HCT116 (cell line): Measurements from ENCODE around the gene AFAP1L2. TPM values are rescaled to one million over a fixed set of nuclear protein-coding genes. Genes with fewer than 3 reads are reported as not detected.

Experiments
- ATAC-seq: fragments of 200-7000 bp; cut with Tn5 transposase; 2 replicates; pipeline ENCODE4 v1.9.1; 2020; ENCODE audit warnings: mild to moderate bottlenecking, moderate library complexity
- BruUV-seq: library from RNA; stranded (reverse); fragments of 400-500 nt; replicated peaks from 2 replicates; lab custom pipeline; 2021; lab: Mats Ljungman, UMichigan
- CTCF ChIA-PET: fragments of 300-600 bp; sonication (Branson Sonifier 250); formaldehyde crosslinking; loops from one replicate; lab custom pipeline; 2021; ENCODE audit warnings: antibody characterized with exemption; lab: Charles Lee
- POLR2A ChIA-PET: fragments of 300-600, 350-600 bp; sonication (Branson Sonifier 250); formaldehyde crosslinking; loops from one replicate; lab custom pipeline; 2021; ENCODE audit warnings: antibody characterized with exemption; lab: Charles Lee
- RAD21 ChIA-PET, 2 experiments: fragments of 300-600 bp; sonication (Branson Sonifier 250); formaldehyde crosslinking; loops; one replicate each; lab custom pipeline; 2023; ENCODE audit warnings: low total read pairs in 2 of 2; ENCODE audit not compliant: uncharacterized antibody in 2 of 2, unreplicated experiment in 2 of 2, low non-redundant PET in 1 of 2; lab: Charles Lee
- DNase-seq: peaks from one replicate; pipeline ENCODE4 v3.0.0-alpha.2; 2010; ENCODE audit warnings: low read depth, low spot score
- H2AFZ ChIP-seq: fragments of 200-600 bp; shearing (Covaris generic), sonication (generic); 2 replicates; pipeline ENCODE4 v1.6.1; 2017; ENCODE audit warnings: low read depth, mixed run types, mixed read lengths, antibody characterized with exemption, low read length; ENCODE audit not compliant: poor library complexity, severe bottlenecking
- H3K27ac ChIP-seq: 2 replicates; pipeline ENCODE4 v1.5.1; 2012; ENCODE audit warnings: low read depth, low read length
- H3K27me3 ChIP-seq: fragments of 200-600 bp; sonication (generic); 2 replicates; pipeline ENCODE4 v1.6.1; 2016; ENCODE audit warnings: mixed run types, low read length, mixed read lengths; ENCODE audit not compliant: insufficient read depth
- H3K36me3 ChIP-seq, 2 experiments: fragments of 200-500 bp in 1 of 2; fragments of 200-600 bp in 1 of 2; sonication (Bioruptor generic) in 1 of 2; sonication (generic) in 1 of 2; 2 replicates each; pipeline versions ENCODE4 v1.5.1 to v1.6.1; 2014 to 2016; ENCODE audit warnings: low read length in 2 of 2, inconsistent platforms in 1 of 2, mixed read lengths in 1 of 2, mixed run types in 1 of 2; ENCODE audit not compliant: insufficient read depth in 2 of 2, control insufficient read depth in 1 of 2
- H3K4me1 ChIP-seq, 2 experiments: fragments of 200-600 bp in 1 of 2; sonication (generic) in 1 of 2; 2 replicates each; pipeline versions ENCODE4 v1.5.1 to v1.6.1; 2012 to 2017; ENCODE audit warnings: low read length in 2 of 2, inconsistent platforms in 1 of 2, mild to moderate bottlenecking in 1 of 2, mixed read lengths in 1 of 2, mixed run types in 1 of 2, moderate library complexity in 1 of 2; ENCODE audit not compliant: insufficient read depth in 2 of 2, control insufficient read depth in 1 of 2
- H3K4me2 ChIP-seq: fragments of 200-600 bp; sonication (generic); 2 replicates; pipeline ENCODE4 v1.6.1; 2017; ENCODE audit warnings: mixed run types, low read length, mixed read lengths
- H3K4me3 ChIP-seq, 2 experiments: fragments of 200-600 bp in 1 of 2; sonication (generic) in 1 of 2; replicated peaks in 1 of 2; 2 replicates each; pipeline ENCODE4 v1.5.1; 2011 to 2016; ENCODE audit warnings: low read length in 2 of 2, control low read depth in 1 of 2, low read depth in 1 of 2, mild to moderate bottlenecking in 1 of 2, mixed read lengths in 1 of 2, mixed run types in 1 of 2
- H3K79me2 ChIP-seq: fragments of 200-600 bp; sonication (generic); 2 replicates; pipeline ENCODE4 v1.6.1; 2017; ENCODE audit warnings: mild to moderate bottlenecking, mixed run types, low read length, moderate library complexity, mixed read lengths; ENCODE audit not compliant: insufficient read depth
- H3K9ac ChIP-seq: fragments of 200-600 bp; sonication (generic); 2 replicates; pipeline ENCODE4 v1.6.1; 2016; ENCODE audit warnings: low read length, mixed read lengths
- H3K9me2 ChIP-seq: fragments of 200-600 bp; sonication (generic), shearing (Covaris generic); 2 replicates; pipeline ENCODE4 v1.6.1; 2017; ENCODE audit warnings: mixed run types, mild to moderate bottlenecking, moderate library complexity; ENCODE audit not compliant: insufficient read depth
- H3K9me3 ChIP-seq, 2 experiments: fragments of 200-500 bp in 1 of 2; fragments of 200-600 bp in 1 of 2; sonication (Bioruptor generic) in 1 of 2; sonication (generic) in 1 of 2; 2 replicates each; pipeline ENCODE4 v1.6.1; 2014 to 2017; ENCODE audit warnings: low read length in 2 of 2, mixed read lengths in 2 of 2, inconsistent platforms in 1 of 2, low read depth in 1 of 2, mild to moderate bottlenecking in 1 of 2, mixed run types in 1 of 2, moderate library complexity in 1 of 2; ENCODE audit not compliant: control insufficient read depth in 1 of 2, insufficient read depth in 1 of 2
- H4K20me1 ChIP-seq: fragments of 200-600 bp; sonication (generic), shearing (Covaris generic); 2 replicates; pipeline ENCODE4 v1.6.1; 2017; ENCODE audit warnings: mixed run types, mild to moderate bottlenecking, moderate library complexity; ENCODE audit not compliant: insufficient read depth
- CTCF ChIP-seq, 3 experiments: fragments of 200-600 bp in 1 of 3; sonication (generic) in 1 of 3; IDR thresholded peaks in 2 of 3; conservative IDR thresholded peaks in 1 of 3; 2 replicates each; pipeline ENCODE4 v1.5.1; 2012 to 2017; ENCODE audit warnings: low read depth in 2 of 3, low read length in 2 of 3, antibody characterized with exemption in 1 of 3, borderline replicate concordance in 1 of 3, control low read depth in 1 of 3, mild to moderate bottlenecking in 1 of 3, mixed read lengths in 1 of 3, mixed run types in 1 of 3, moderate library complexity in 1 of 3; ENCODE audit not compliant: insufficient read depth in 1 of 3
- JUND ChIP-seq: IDR thresholded peaks from 2 replicates; pipeline ENCODE4 v1.6.1; 2012
- POLR2A ChIP-seq: IDR thresholded peaks from 2 replicates; pipeline ENCODE4 v1.7.0; 2011; ENCODE audit warnings: borderline replicate concordance; ENCODE audit not compliant: insufficient read depth, insufficient read length; ENCODE audit errors: extremely low read depth
- RAD21 ChIP-seq: IDR thresholded peaks from 2 replicates; pipeline ENCODE4 v1.6.1; 2012; ENCODE audit warnings: low read depth, mild to moderate bottlenecking
- ZFX ChIP-seq: fragments of 450-650 bp; IDR thresholded peaks from 2 replicates; pipeline ENCODE4 v1.6.1; 2017
- intact Hi-C: fragments of 100-400 bp; cut with micrococcal nuclease; formaldehyde crosslinking; loops from 2 replicates; pipeline ENCODE4 v1.10.0; 2022
- total RNA-seq: library from RNA; stranded (reverse); gene quantifications from one replicate; pipeline ENCODE4 v1.2.1, GENCODE V29; 2021; ENCODE audit not compliant: unreplicated experiment

The AFAP1L2 gene
- total RNA-seq, 1 experiment from 2014 or later = 0.93 TPM

GRCh38 chr10:114387784-114388183, 16.5 kb downstream of the AFAP1L2 start:
- Histone ChIP-seq H3K9me3 (no peaks in the 10 kb centered on the region), H3K79me2 (no peaks in the 10 kb centered on the region), H3K27ac (no peak overlapping the region), H3K27me3 (peaks cover 7% of the 10 kb centered on the region; the same call in 1 of the 2 replicates), H3K9me2 (no peaks in the 10 kb centered on the region), H3K36me3 (no peaks in the 10 kb centered on the region), H3K4me1 (peaks cover 9 to 19% of the 10 kb centered on the region in 2 experiments), H3K4me3 (no peak overlapping the region), H4K20me1 (no peaks in the 10 kb centered on the region), H2AFZ (no peak overlapping the region), H3K4me2 (no peak overlapping the region), H3K9ac (no peak overlapping the region)
- RAD21 ChIA-PET = interaction anchor here in 1 of 2 experiments (1.0 kb wide), 1 partner anchor 84 kb away, joined by 3 read pairs; no protein-coding TSS in a partner anchor
- POLR2A ChIA-PET = no interaction called here
- intact Hi-C loops = no loop called here
- ATAC-seq (no peak), DNase-seq (no peak)
- no TSS peak for BruUV-seq
- TF ChIP-seq POLR2A (no peak), CTCF (IDR thresholded peaks at IDR 0.05 in 2 of 3, conservative IDR thresholded peaks at IDR 0.05 in 1 of 3; ENCODE audit: borderline replicate concordance in 1 of 3, insufficient read depth in 1 of 3, low read depth in 2 of 3, low read length in 2 of 3) (peak in 2 of 3 experiments; percentile 38 to 43; a peak in 2 of 6 replicates)
- CTCF ChIA-PET = interaction anchor here (1.3 to 3.1 kb wide), 3 partner anchors 10 to 84 kb away, joined by 6 to 19 read pairs (median 16); no protein-coding TSS in a partner anchor

GRCh38 chr10:114386452-114386851, 17.9 kb downstream of the AFAP1L2 start:
- Histone ChIP-seq H3K4me1 (peaks cover 9 to 19% of the 10 kb centered on the region in 2 experiments), H3K27ac (no peak overlapping the region), H3K4me3 (no peak overlapping the region), H3K9me3 (no peaks in the 10 kb centered on the region), H4K20me1 (no peaks in the 10 kb centered on the region), H2AFZ (no peak overlapping the region), H3K9me2 (no peaks in the 10 kb centered on the region), H3K9ac (no peak overlapping the region), H3K4me2 (no peak overlapping the region), H3K27me3 (peaks cover 10% of the 10 kb centered on the region; the same call in 1 of the 2 replicates), H3K79me2 (no peaks in the 10 kb centered on the region), H3K36me3 (no peaks in the 10 kb centered on the region)
- DNase-seq (no peak), ATAC-seq (peak; percentile 82)
- ChIA-PET CTCF (interaction anchor here (1.3 to 3.1 kb wide), 3 partner anchors 8 to 83 kb away, joined by 4 to 19 read pairs (median 6); no protein-coding TSS in a partner anchor), RAD21 (no interaction called here), POLR2A (no interaction called here)
- intact Hi-C loops = no loop called here
- BruUV-seq = no TSS peak
- TF ChIP-seq CTCF (IDR thresholded peaks at IDR 0.05 in 2 of 3, conservative IDR thresholded peaks at IDR 0.05 in 1 of 3; ENCODE audit: borderline replicate concordance in 1 of 3, insufficient read depth in 1 of 3, low read depth in 2 of 3, low read length in 2 of 3) (peak in 2 of 3 experiments; percentile 24 to 39; a peak in 3 of 6 replicates), JUND (no peak), RAD21 (peak; percentile 26; the same call in 1 of the 2 replicates), ZFX (no peak)
